H9 (cell line): ENCODE results near the gene PRR36. TPM values are rescaled to one million over a fixed set of nuclear protein-coding genes. Genes with fewer than 3 reads are reported as not detected.

Source experiments
- DNase-seq: peaks from one replicate; pipeline ENCODE4 v3.0.0-alpha.2; 2017
- H2AFZ ChIP-seq: one replicate; pipeline ENCODE4 v1.6.1; 2013; ENCODE audit warnings: mild to moderate bottlenecking, low read length, control low read depth, moderate library complexity
- H2AK5ac ChIP-seq: 2 replicates; pipeline ENCODE4 v1.6.1; 2013; ENCODE audit warnings: low read length, control low read depth, mixed read lengths; ENCODE audit not compliant: insufficient read length
- H2BK120ac ChIP-seq: one replicate; pipeline ENCODE4 v1.6.1; 2013; ENCODE audit warnings: low read depth, mild to moderate bottlenecking, low read length, control low read depth, inconsistent platforms; ENCODE audit not compliant: poor library complexity, severe bottlenecking
- H2BK12ac ChIP-seq: 2 replicates; pipeline ENCODE4 v1.6.1; 2013; ENCODE audit warnings: low read length, control low read depth, mixed read lengths, low read depth; ENCODE audit not compliant: insufficient read length
- H2BK15ac ChIP-seq: 2 replicates; pipeline ENCODE4 v1.6.1; 2013; ENCODE audit warnings: low read depth, low read length, control low read depth
- H2BK20ac ChIP-seq: one replicate; pipeline ENCODE4 v1.6.1; 2013; ENCODE audit warnings: low read depth, mild to moderate bottlenecking, low read length, control low read depth, inconsistent platforms; ENCODE audit not compliant: poor library complexity, severe bottlenecking
- H2BK5ac ChIP-seq: 2 replicates; pipeline ENCODE4 v1.6.1; 2013; ENCODE audit warnings: low read length, control low read depth, mixed read lengths; ENCODE audit not compliant: insufficient read length
- H3K14ac ChIP-seq: 2 replicates; pipeline ENCODE4 v1.6.1; 2013; ENCODE audit warnings: low read length, control low read depth; ENCODE audit not compliant: insufficient read depth
- H3K18ac ChIP-seq: 2 replicates; pipeline ENCODE4 v1.6.1; 2013; ENCODE audit warnings: low read depth, mild to moderate bottlenecking, mixed read lengths, low read length, control low read depth; ENCODE audit not compliant: insufficient read length
- H3K23ac ChIP-seq: 2 replicates; pipeline ENCODE4 v1.6.1; 2013; ENCODE audit warnings: low read length, control low read depth, mixed read lengths, low read depth; ENCODE audit not compliant: insufficient read length
- H3K23me2 ChIP-seq: 2 replicates; pipeline ENCODE4 v1.6.1; 2013; ENCODE audit warnings: low read depth, mild to moderate bottlenecking, mixed read lengths, low read length, control low read depth; ENCODE audit not compliant: insufficient read length, poor library complexity, severe bottlenecking
- H3K27ac ChIP-seq: 2 replicates; pipeline ENCODE4 v1.5.1; 2013; ENCODE audit warnings: low read length, control low read depth, mixed read lengths, low read depth; ENCODE audit not compliant: insufficient read length
- H3K27me3 ChIP-seq: 2 replicates; pipeline ENCODE4 v1.6.1; 2013; ENCODE audit warnings: low read length, control low read depth, inconsistent platforms; ENCODE audit not compliant: insufficient read depth
- H3K4ac ChIP-seq: 2 replicates; pipeline ENCODE4 v1.6.1; 2013; ENCODE audit warnings: low read depth, mild to moderate bottlenecking, control low read depth, inconsistent platforms, low read length, moderate library complexity
- H3K4me1 ChIP-seq: 2 replicates; pipeline ENCODE4 v1.6.1; 2013; ENCODE audit warnings: low read length, control low read depth, inconsistent platforms; ENCODE audit not compliant: insufficient read depth
- H3K4me2 ChIP-seq: 2 replicates; pipeline ENCODE4 v1.6.1; 2013; ENCODE audit warnings: low read length, control low read depth, mixed read lengths; ENCODE audit not compliant: insufficient read length, insufficient read depth
- H3K56ac ChIP-seq: 2 replicates; pipeline ENCODE4 v1.6.1; 2013; ENCODE audit warnings: low read depth, mild to moderate bottlenecking, mixed read lengths, low read length, control low read depth; ENCODE audit not compliant: insufficient read length
- H3K79me1 ChIP-seq: 2 replicates; pipeline ENCODE4 v1.6.1; 2013; ENCODE audit warnings: low read depth, mild to moderate bottlenecking, moderate library complexity, low read length, control low read depth, inconsistent platforms; ENCODE audit not compliant: insufficient read depth, poor library complexity, severe bottlenecking
- H3K79me2 ChIP-seq: 2 replicates; pipeline ENCODE4 v1.6.1; 2013; ENCODE audit warnings: low read length, control low read depth, inconsistent platforms; ENCODE audit not compliant: insufficient read depth
- H3K9ac ChIP-seq: 2 replicates; pipeline ENCODE4 v1.6.1; 2013; ENCODE audit warnings: low read length, control low read depth, mixed read lengths; ENCODE audit not compliant: insufficient read length; ENCODE audit errors: extremely low read depth
- H3K9me3 ChIP-seq: one replicate; pipeline ENCODE4 v1.6.1; 2013; ENCODE audit warnings: low read depth, low read length, inconsistent platforms; ENCODE audit not compliant: control insufficient read depth
- H3T11ph ChIP-seq: one replicate; pipeline ENCODE4 v1.6.1; 2013; ENCODE audit warnings: mild to moderate bottlenecking, low read length, control low read depth, inconsistent platforms
- H4K20me1 ChIP-seq: one replicate; pipeline ENCODE4 v1.6.1; 2013; ENCODE audit not compliant: control insufficient read depth, insufficient read length, insufficient read depth
- H4K5ac ChIP-seq: 2 replicates; pipeline ENCODE4 v1.6.1; 2013; ENCODE audit warnings: low read depth, mild to moderate bottlenecking, mixed read lengths, low read length, control low read depth; ENCODE audit not compliant: insufficient read length
- H4K8ac ChIP-seq: replicated peaks from 2 replicates; pipeline ENCODE4 v1.6.1; 2013; ENCODE audit warnings: low read length, control low read depth, mixed read lengths, low read depth; ENCODE audit not compliant: insufficient read length
- H4K91ac ChIP-seq: 2 replicates; pipeline ENCODE4 v1.6.1; 2013; ENCODE audit warnings: low read depth, mild to moderate bottlenecking, moderate library complexity, mixed read lengths, low read length, control low read depth; ENCODE audit not compliant: insufficient read length
- H3K27ac Mint-ChIP-seq, 3 experiments: 2 replicates in 2 of 3; 3 replicates in 1 of 3; pipeline ENCODE4 v1.8.0; 2020 to 2021; ENCODE audit warnings: mixed read lengths in 3 of 3, mild to moderate bottlenecking in 1 of 3, moderate library complexity in 1 of 3
- H3K27me3 Mint-ChIP-seq: 2 replicates; pipeline ENCODE4 v1.8.0; 2021; ENCODE audit warnings: low read depth, mild to moderate bottlenecking, moderate library complexity, mixed read lengths
- H3K36me3 Mint-ChIP-seq, 3 experiments: 2 replicates in 2 of 3; 3 replicates in 1 of 3; pipeline ENCODE4 v1.8.0; 2020 to 2021; ENCODE audit warnings: low read depth in 3 of 3, mixed read lengths in 3 of 3; ENCODE audit not compliant: insufficient read depth in 1 of 3
- H3K4me1 Mint-ChIP-seq, 2 experiments: 2 replicates each; pipeline ENCODE4 v1.8.0; 2020; ENCODE audit warnings: mixed read lengths in 2 of 2
- H3K4me3 Mint-ChIP-seq, 2 experiments: 2 replicates in 1 of 2; 3 replicates in 1 of 2; pipeline ENCODE4 v1.8.0; 2020 to 2021; ENCODE audit warnings: mild to moderate bottlenecking in 2 of 2, mixed read lengths in 2 of 2, moderate library complexity in 1 of 2
- H3K9me3 Mint-ChIP-seq, 2 experiments: 2 replicates in 1 of 2; 3 replicates in 1 of 2; pipeline ENCODE4 v1.8.0; 2020; ENCODE audit warnings: mild to moderate bottlenecking in 2 of 2, mixed read lengths in 2 of 2, moderate library complexity in 1 of 2
- WGBS: extraction: QIAGEN DNeasy Blood & Tissue Kit; methylation state at CpG from one replicate; pipeline ENCODE4 v1.1.7; 2013; ENCODE audit warnings: missing lambda C conversion rate, low lambda C conversion rate, mixed read lengths; ENCODE audit not compliant: insufficient read length; ENCODE audit errors: extremely low coverage; 5-methylcytosine and 5-hydroxymethylcytosine counted together
- total RNA-seq: library from RNA; stranded (reverse); gene quantifications from 2 replicates; pipeline ENCODE4 v1.2.1, GENCODE V29; 2021
- TF ChIP-seq, protein P1 (sequence below): fragments of 200-600 bp; sonication (generic); conservative IDR thresholded peaks from 3 replicates; pipeline ENCODE4 v1.8.0; 2021; ENCODE audit warnings: antibody characterized with exemption, mild to moderate bottlenecking

Gene PRR36
- total RNA-seq, 1 experiment from 2014 or later, result 20.4 TPM

DNA sequence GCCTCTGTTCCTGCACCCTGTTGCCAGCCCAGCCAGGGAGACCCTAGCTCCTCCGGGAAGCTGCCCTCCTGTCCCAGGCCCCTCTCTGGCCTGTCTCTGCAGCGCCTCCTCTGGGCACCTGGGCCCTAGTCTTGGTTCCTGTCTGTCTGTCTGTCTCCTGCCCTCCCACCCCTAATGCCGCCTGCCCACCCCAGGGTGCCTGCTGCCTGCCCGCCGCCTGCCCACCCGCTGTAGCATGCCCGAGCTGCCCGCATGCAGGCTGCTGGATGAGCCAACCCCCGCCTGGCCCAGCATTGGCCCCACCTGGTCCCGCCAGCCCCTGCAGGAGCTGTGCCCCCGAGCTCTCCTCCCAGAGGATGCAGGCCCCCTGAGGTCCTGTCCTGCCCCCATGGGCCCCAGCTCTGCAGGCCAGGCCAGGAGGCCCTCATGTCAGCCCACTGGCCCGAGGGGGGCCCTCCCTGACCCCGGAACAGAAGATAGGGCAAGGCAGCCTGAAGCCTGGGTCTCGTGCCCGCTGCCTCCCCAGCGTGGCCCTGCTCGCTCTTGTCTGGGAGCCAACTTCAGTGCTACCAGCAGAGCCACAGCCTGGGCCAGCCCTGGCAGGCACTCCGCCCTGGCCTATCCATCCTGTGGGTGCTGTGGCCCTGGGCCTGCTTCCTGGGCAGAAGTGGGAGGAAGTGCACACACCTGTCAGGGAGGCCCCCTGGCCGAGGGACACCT, 34.7 kb upstream of the PRR36 start:
- Histone ChIP-seq H4K20me1 (no peaks in the 10 kb centered on the region), H3K56ac (no peak overlapping the region), H3T11ph (no peak overlapping the region), H4K91ac (no peak overlapping the region), H3K4me1 (0 out of 2 replicates have a peak, but pooled peaks cover 4% of the 10 kb centered on the region), H2BK12ac (no peak overlapping the region), H2AK5ac (no peak overlapping the region), H3K27ac (no peak overlapping the region), H3K18ac (no peak overlapping the region), H3K14ac (no peak overlapping the region), H2AFZ (no peak overlapping the region), H3K79me2 (peaks cover 6% of the 10 kb centered on the region; the same call in 1 of the 2 replicates), H3K4ac (no peak overlapping the region), H3K4me2 (no peak overlapping the region), H4K8ac (no peak overlapping the region), H3K23ac (no peak overlapping the region), H3K79me1 (no peaks in the 10 kb centered on the region), H2BK20ac (no peak overlapping the region), H3K23me2 (peaks cover 10% of the 10 kb centered on the region), H4K5ac (no peak overlapping the region), H2BK15ac (no peak overlapping the region), H3K27me3 (no peaks in the 10 kb centered on the region), H3K9ac (no peak overlapping the region), H3K9me3 (no peaks in the 10 kb centered on the region), H2BK120ac (no peak overlapping the region), H2BK5ac (no peak overlapping the region)
- no peak for DNase-seq
- Mint-ChIP-seq H3K27me3 (peaks cover 7% of the 10 kb centered on the region), H3K4me1 (peaks cover 11 to 13% of the 10 kb centered on the region in 2 experiments), H3K27ac (no peak overlapping the region), H3K36me3 (peaks cover 20 to 40% (median 36%) of the 10 kb centered on the region in 3 experiments), H3K9me3 (no peaks in the 10 kb centered on the region; a peak in 2 of 5 replicates), H3K4me3 (no peak overlapping the region)
- TF ChIP-seq, protein P1, sequence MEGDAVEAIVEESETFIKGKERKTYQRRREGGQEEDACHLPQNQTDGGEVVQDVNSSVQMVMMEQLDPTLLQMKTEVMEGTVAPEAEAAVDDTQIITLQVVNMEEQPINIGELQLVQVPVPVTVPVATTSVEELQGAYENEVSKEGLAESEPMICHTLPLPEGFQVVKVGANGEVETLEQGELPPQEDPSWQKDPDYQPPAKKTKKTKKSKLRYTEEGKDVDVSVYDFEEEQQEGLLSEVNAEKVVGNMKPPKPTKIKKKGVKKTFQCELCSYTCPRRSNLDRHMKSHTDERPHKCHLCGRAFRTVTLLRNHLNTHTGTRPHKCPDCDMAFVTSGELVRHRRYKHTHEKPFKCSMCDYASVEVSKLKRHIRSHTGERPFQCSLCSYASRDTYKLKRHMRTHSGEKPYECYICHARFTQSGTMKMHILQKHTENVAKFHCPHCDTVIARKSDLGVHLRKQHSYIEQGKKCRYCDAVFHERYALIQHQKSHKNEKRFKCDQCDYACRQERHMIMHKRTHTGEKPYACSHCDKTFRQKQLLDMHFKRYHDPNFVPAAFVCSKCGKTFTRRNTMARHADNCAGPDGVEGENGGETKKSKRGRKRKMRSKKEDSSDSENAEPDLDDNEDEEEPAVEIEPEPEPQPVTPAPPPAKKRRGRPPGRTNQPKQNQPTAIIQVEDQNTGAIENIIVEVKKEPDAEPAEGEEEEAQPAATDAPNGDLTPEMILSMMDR, result no peak
- no CpG with 5 or more reads among the region's 19 CpGs for WGBS
